GM23338 (cell line): ENCODE data around the gene TMUB1. TPM values are rescaled to one million over a fixed set of nuclear protein-coding genes. Genes with fewer than 3 reads are reported as not detected.
A peak's percentile ranks its signal among the peaks of the same experiment; 100 is the strongest.

ENCODE experiments used
- ATAC-seq: fragments of 200-7000 bp; cut with Tn5 transposase; 3 replicates; pipeline ENCODE4 v1.9.1; 2020
- DNase-seq: peaks from one replicate; pipeline ENCODE4 v3.0.0-alpha.2; 2015; ENCODE audit warnings: low spot score
- H2AFZ ChIP-seq: fragments of 200-600 bp; sonication (generic); 2 replicates; pipeline ENCODE4 v1.8.0; 2016; ENCODE audit warnings: antibody characterized with exemption, mild to moderate bottlenecking, moderate library complexity
- H3F3A ChIP-seq: fragments of 200-600 bp; sonication (generic); replicated peaks from 2 replicates; pipeline ENCODE4 v1.8.0; 2017; ENCODE audit warnings: antibody characterized with exemption, mixed run types, low read depth
- H3K27ac ChIP-seq: fragments of 200-600 bp; sonication (generic); 2 replicates; pipeline ENCODE4 v1.6.1; 2016; ENCODE audit warnings: low read depth
- H3K27me3 ChIP-seq: fragments of 200-600 bp; sonication (generic); 2 replicates; pipeline ENCODE4 v1.8.0; 2016; ENCODE audit warnings: mild to moderate bottlenecking, mixed run types, moderate library complexity; ENCODE audit not compliant: insufficient read depth
- H3K36me3 ChIP-seq: fragments of 200-600 bp; sonication (generic); 2 replicates; pipeline ENCODE4 v1.8.0; 2016; ENCODE audit warnings: mild to moderate bottlenecking; ENCODE audit not compliant: insufficient read depth
- H3K4me1 ChIP-seq: fragments of 200-600 bp; sonication (generic); 2 replicates; pipeline ENCODE4 v1.8.0; 2016; ENCODE audit warnings: mild to moderate bottlenecking, moderate library complexity; ENCODE audit not compliant: insufficient read depth
- H3K4me2 ChIP-seq: fragments of 200-600 bp; sonication (generic); 2 replicates; pipeline ENCODE4 v1.7.1; 2017; ENCODE audit warnings: mixed run types
- H3K4me3 ChIP-seq: fragments of 200-600 bp; sonication (generic); 2 replicates; pipeline ENCODE4 v1.6.1; 2016; ENCODE audit warnings: mixed run types
- H3K79me2 ChIP-seq: fragments of 200-600 bp; sonication (generic); replicated peaks from 2 replicates; pipeline ENCODE4 v1.8.0; 2017; ENCODE audit warnings: mild to moderate bottlenecking; ENCODE audit not compliant: insufficient read depth
- H3K9me2 ChIP-seq: fragments of 200-600 bp; sonication (generic); 2 replicates; pipeline ENCODE4 v1.8.0; 2017; ENCODE audit not compliant: insufficient read depth
- H4K20me1 ChIP-seq: fragments of 200-600 bp; sonication (generic); replicated peaks from 2 replicates; pipeline ENCODE4 v1.8.0; 2017; ENCODE audit warnings: mild to moderate bottlenecking; ENCODE audit not compliant: insufficient read depth
- H3K27ac Mint-ChIP-seq: 2 replicates; pipeline ENCODE4 v1.8.0; 2020; ENCODE audit warnings: inconsistent platforms, mild to moderate bottlenecking, moderate library complexity, mixed read lengths
- H3K27me3 Mint-ChIP-seq: 3 replicates; pipeline ENCODE4 v1.8.0; 2022; ENCODE audit warnings: low read depth, mild to moderate bottlenecking, moderate library complexity, mixed read lengths, inconsistent platforms; ENCODE audit not compliant: insufficient read depth, poor library complexity
- H3K36me3 Mint-ChIP-seq: 3 replicates; pipeline ENCODE4 v1.8.0; 2021; ENCODE audit warnings: low read depth, mild to moderate bottlenecking, inconsistent platforms, moderate library complexity, mixed read lengths
- H3K4me1 Mint-ChIP-seq: 3 replicates; pipeline ENCODE4 v1.8.0; 2020; ENCODE audit warnings: mild to moderate bottlenecking, inconsistent platforms, mixed read lengths
- H3K4me3 Mint-ChIP-seq: 3 replicates; pipeline ENCODE4 v1.8.0; 2021; ENCODE audit warnings: moderate library complexity, mild to moderate bottlenecking, inconsistent platforms, mixed read lengths
- H3K9me3 Mint-ChIP-seq: 3 replicates; pipeline ENCODE4 v1.8.0; 2020; ENCODE audit warnings: moderate library complexity, mild to moderate bottlenecking, inconsistent platforms, mixed read lengths
- EZH2 ChIP-seq: fragments of 200-600 bp; sonication (generic); IDR thresholded peaks from one replicate; pipeline ENCODE4 v1.8.0; 2017; ENCODE audit warnings: antibody characterized with exemption, mild to moderate bottlenecking, low read depth; ENCODE audit not compliant: unreplicated experiment
- EZH2phosphoT487 ChIP-seq: fragments of 200-600 bp; sonication (generic); IDR thresholded peaks from one replicate; pipeline ENCODE4 v1.8.1; 2018; ENCODE audit warnings: antibody characterized with exemption; ENCODE audit not compliant: unreplicated experiment
- JUNB ChIP-seq: IDR thresholded peaks from one replicate; pipeline ENCODE4 v1.6.1; 2016; ENCODE audit warnings: antibody characterized with exemption; ENCODE audit not compliant: unreplicated experiment
- NANOG ChIP-seq: IDR thresholded peaks from 2 replicates; pipeline ENCODE4 v1.6.1; 2016; ENCODE audit warnings: antibody characterized with exemption, borderline replicate concordance
- POLR2AphosphoS5 ChIP-seq: IDR thresholded peaks from 2 replicates; pipeline ENCODE4 v1.6.1; 2016; ENCODE audit warnings: antibody characterized with exemption, low read depth
- ZNF331 ChIP-seq: fragments of 250-450 bp; sonication (Bioruptor Pico); IDR thresholded peaks from 2 replicates; pipeline ENCODE4 v1.5.0; 2020; ENCODE audit warnings: low read depth, mild to moderate bottlenecking, moderate library complexity
- polyA plus RNA-seq: library from polyadenylated mRNA; unstranded; fragments of >200 nt; fragmentation: Nextera tagmentation; extraction: Ambion mirVana; gene quantifications from 2 replicates; pipeline ENCODE4 v1.2.1, GENCODE V29; 2016
- total RNA-seq: library from RNA; depleted of rRNA; stranded (reverse); fragments of >200 nt; shearing (Covaris generic); gene quantifications from 2 replicates; pipeline ENCODE4 v1.2.3, GENCODE V29; 2014
- TF ChIP-seq, protein P1 (sequence below): fragments of 250-450 bp; sonication (Bioruptor Pico); IDR thresholded peaks from 2 replicates; pipeline ENCODE4 v1.5.0; 2020; ENCODE audit warnings: mild to moderate bottlenecking, moderate library complexity

Gene TMUB1
- total and polyA plus RNA-seq, 2 experiments from 2014 or later, result 47.6 to 61.1 TPM

DNA sequence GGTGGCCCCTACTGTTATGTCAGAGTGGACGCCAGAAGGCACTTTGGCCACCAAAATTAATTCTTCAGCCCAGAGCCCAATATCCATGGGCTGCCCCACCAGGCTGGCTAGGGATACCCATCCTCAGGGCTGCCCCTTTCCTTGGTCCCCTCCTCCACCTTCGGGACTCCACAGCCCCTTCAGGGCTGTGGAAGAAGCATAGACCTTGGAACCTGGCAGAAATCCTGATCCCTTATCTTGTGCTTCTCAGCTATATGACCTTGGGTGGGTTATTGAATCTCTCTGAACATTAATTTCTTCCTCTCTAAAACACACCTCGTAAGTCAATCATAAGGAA, 499 bp upstream of the TMUB1 start:
- TF ChIP-seq, protein P1, sequence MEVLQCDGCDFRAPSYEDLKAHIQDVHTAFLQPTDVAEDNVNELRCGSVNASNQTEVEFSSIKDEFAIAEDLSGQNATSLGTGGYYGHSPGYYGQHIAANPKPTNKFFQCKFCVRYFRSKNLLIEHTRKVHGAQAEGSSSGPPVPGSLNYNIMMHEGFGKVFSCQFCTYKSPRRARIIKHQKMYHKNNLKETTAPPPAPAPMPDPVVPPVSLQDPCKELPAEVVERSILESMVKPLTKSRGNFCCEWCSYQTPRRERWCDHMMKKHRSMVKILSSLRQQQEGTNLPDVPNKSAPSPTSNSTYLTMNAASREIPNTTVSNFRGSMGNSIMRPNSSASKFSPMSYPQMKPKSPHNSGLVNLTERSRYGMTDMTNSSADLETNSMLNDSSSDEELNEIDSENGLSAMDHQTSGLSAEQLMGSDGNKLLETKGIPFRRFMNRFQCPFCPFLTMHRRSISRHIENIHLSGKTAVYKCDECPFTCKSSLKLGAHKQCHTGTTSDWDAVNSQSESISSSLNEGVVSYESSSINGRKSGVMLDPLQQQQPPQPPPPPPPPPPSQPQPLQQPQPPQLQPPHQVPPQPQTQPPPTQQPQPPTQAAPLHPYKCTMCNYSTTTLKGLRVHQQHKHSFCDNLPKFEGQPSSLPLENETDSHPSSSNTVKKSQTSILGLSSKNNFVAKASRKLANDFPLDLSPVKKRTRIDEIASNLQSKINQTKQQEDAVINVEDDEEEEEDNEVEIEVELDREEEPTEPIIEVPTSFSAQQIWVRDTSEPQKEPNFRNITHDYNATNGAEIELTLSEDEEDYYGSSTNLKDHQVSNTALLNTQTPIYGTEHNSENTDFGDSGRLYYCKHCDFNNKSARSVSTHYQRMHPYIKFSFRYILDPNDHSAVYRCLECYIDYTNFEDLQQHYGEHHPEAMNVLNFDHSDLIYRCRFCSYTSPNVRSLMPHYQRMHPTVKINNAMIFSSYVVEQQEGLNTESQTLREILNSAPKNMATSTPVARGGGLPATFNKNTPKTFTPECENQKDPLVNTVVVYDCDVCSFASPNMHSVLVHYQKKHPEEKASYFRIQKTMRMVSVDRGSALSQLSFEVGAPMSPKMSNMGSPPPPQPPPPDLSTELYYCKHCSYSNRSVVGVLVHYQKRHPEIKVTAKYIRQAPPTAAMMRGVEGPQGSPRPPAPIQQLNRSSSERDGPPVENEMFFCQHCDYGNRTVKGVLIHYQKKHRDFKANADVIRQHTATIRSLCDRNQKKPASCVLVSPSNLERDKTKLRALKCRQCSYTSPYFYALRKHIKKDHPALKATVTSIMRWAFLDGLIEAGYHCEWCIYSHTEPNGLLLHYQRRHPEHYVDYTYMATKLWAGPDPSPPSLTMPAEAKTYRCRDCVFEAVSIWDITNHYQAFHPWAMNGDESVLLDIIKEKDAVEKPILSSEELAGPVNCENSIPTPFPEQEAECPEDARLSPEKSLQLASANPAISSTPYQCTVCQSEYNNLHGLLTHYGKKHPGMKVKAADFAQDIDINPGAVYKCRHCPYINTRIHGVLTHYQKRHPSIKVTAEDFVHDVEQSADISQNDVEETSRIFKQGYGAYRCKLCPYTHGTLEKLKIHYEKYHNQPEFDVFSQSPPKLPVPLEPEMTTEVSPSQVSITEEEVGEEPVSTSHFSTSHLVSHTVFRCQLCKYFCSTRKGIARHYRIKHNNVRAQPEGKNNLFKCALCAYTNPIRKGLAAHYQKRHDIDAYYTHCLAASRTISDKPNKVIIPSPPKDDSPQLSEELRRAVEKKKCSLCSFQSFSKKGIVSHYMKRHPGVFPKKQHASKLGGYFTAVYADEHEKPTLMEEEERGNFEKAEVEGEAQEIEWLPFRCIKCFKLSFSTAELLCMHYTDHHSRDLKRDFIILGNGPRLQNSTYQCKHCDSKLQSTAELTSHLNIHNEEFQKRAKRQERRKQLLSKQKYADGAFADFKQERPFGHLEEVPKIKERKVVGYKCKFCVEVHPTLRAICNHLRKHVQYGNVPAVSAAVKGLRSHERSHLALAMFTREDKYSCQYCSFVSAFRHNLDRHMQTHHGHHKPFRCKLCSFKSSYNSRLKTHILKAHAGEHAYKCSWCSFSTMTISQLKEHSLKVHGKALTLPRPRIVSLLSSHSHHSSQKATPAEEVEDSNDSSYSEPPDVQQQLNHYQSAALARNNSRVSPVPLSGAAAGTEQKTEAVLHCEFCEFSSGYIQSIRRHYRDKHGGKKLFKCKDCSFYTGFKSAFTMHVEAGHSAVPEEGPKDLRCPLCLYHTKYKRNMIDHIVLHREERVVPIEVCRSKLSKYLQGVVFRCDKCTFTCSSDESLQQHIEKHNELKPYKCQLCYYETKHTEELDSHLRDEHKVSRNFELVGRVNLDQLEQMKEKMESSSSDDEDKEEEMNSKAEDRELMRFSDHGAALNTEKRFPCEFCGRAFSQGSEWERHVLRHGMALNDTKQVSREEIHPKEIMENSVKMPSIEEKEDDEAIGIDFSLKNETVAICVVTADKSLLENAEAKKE, result no peak
- TF ChIP-seq NANOG (no peak), EZH2phosphoT487 (no peak), JUNB (no peak), ZNF331 (CRISPR knock-in tag) (no peak), EZH2 (no peak), POLR2AphosphoS5 (no peak)
- peak overlapping the region; percentile 98 for H3K4me2 ChIP-seq
- Mint-ChIP-seq H3K36me3 (peaks cover 4% of the 10 kb centered on the region; the same call in 1 of the 3 replicates), H3K27me3 (peaks cover 36% of the 10 kb centered on the region), H3K9me3 (peaks cover 2% of the 10 kb centered on the region; the same call in 1 of the 3 replicates), H3K27ac (no peak overlapping the region), H3K4me3 (peak overlapping the region; percentile 82), H3K4me1 (peaks cover 35% of the 10 kb centered on the region)
- DNase-seq (no peak), ATAC-seq (no peak)
- no peak overlapping the region for H3K27ac ChIP-seq
- H3K9me2 ChIP-seq, result no peaks in the 10 kb centered on the region
- H3K4me1 ChIP-seq, result peaks cover 37% of the 10 kb centered on the region
- H3F3A ChIP-seq, result peaks cover 20% of the 10 kb centered on the region
- peaks cover 21% of the 10 kb centered on the region for H3K79me2 ChIP-seq
- H3K27me3 ChIP-seq, result peaks cover 39% of the 10 kb centered on the region
- peak overlapping the region; percentile 79 for H3K4me3 ChIP-seq
- peaks cover 19% of the 10 kb centered on the region for H4K20me1 ChIP-seq
- H3K36me3 ChIP-seq, result no peaks in the 10 kb centered on the region
- H2AFZ ChIP-seq, result peak overlapping the region; percentile 96
